Left ventricle myocardium inferior (tissue), 1 donor: ENCODE results near the gene CD3G. TPM values are rescaled to one million over a fixed set of nuclear protein-coding genes. Genes with fewer than 3 reads are reported as not detected.

Experiments
- DNase-seq: peaks from one replicate; pipeline ENCODE4 v3.0.0-alpha.2; 2020
- H3K27ac ChIP-seq: fragments of 200-600 bp; replicated peaks from 2 replicates; pipeline ENCODE4 v1.8.0; 2021
- H3K27me3 ChIP-seq: fragments of 200-600 bp; 2 replicates; pipeline ENCODE4 v1.8.0; 2021; ENCODE audit warnings: low read depth
- H3K36me3 ChIP-seq: fragments of 200-600 bp; 2 replicates; pipeline ENCODE4 v1.8.0; 2021
- H3K4me1 ChIP-seq: fragments of 200-600 bp; 2 replicates; pipeline ENCODE4 v1.8.0; 2021
- H3K4me3 ChIP-seq: fragments of 200-600 bp; 2 replicates; pipeline ENCODE4 v1.8.0; 2021; ENCODE audit warnings: mild to moderate bottlenecking, moderate library complexity
- H3K9me3 ChIP-seq: fragments of 200-600 bp; replicated peaks from 2 replicates; pipeline ENCODE4 v1.8.0; 2021
- CTCF ChIP-seq: fragments of 200-600 bp; IDR thresholded peaks from 2 replicates; pipeline ENCODE4 v1.8.0; 2021; ENCODE audit warnings: antibody characterized with exemption, mild to moderate bottlenecking, borderline replicate concordance
- intact Hi-C: fragments of 100-400 bp; cut with micrococcal nuclease; formaldehyde crosslinking; loops from one replicate; pipeline ENCODE4 v1.11.0; 2022
- total RNA-seq: library from RNA; stranded (reverse); fragmentation: NEBNext Ultra II Directional; extraction: Animal tissue kit (Norgen Biotek cat#: 25700); gene quantifications from one replicate; pipeline ENCODE4 v1.2.1, GENCODE V29; 2021
- donor health status: DM: no; HTN: yes; CAD: no; lungs with severe emphysema.

The CD3G gene
- total RNA-seq, 1 donor from 2014 or later = 0.16 TPM

DNA sequence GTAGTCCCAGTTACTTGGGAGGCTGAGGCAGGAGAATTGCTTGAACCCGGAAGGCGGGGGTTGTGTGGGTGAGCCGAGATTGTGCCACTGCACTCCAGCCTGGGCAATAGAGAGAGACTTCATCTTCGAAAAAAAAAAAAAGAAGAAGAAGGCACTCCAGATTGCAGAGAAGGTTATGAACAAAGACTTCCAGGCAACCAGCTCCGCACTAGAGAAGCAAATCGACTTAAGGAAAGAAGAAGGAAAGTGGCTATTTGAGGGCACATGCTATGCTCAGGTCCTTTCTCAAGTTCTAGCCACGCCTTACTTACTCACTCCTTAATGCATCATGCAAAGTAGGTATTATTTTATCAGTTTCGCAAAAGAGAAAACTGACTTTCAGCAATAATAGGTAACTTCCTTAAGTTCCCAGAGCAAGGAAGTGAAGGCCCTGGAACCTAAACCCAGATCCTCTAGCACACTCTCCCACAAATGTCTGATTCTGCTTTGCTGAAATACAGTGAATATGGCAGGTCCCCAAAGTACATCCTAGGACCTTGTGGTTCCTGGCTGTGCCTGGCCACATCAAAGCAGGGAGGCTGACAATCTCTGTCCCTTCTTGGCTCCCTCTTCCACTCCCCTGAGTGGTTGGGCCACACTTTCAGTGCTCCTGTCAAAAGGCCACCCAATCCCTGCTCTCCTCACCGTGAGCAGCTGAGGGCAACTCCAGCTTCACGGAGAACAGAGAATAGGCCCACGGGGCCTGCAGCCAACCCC is 25.4 kb upstream of the CD3G start:
- H3K4me1 ChIP-seq = peaks cover 23% of the 10 kb centered on the region
- no peak overlapping the region for H3K27ac ChIP-seq
- intact Hi-C loops = no loop called here
- DNase-seq = no peak
- TF ChIP-seq CTCF = no peak
- no peaks in the 10 kb centered on the region for H3K36me3 ChIP-seq
- no peaks in the 10 kb centered on the region for H3K9me3 ChIP-seq
- H3K27me3 ChIP-seq = peaks cover 19% of the 10 kb centered on the region
- no peak overlapping the region for H3K4me3 ChIP-seq

GRCh38 chr11:118319337-118319707 is 24.8 kb upstream of the CD3G start:
- no peak for TF ChIP-seq CTCF
- Histone ChIP-seq H3K4me3 (no peak overlapping the region), H3K36me3 (no peaks in the 10 kb centered on the region), H3K27me3 (peaks cover 14% of the 10 kb centered on the region), H3K4me1 (peaks cover 23% of the 10 kb centered on the region), H3K27ac (no peak overlapping the region), H3K9me3 (no peaks in the 10 kb centered on the region)
- intact Hi-C loops = no loop called here
- DNase-seq = no peak

GRCh38 chr11:118320515-118320914 is 23.6 kb upstream of the CD3G start:
- peaks cover 15% of the 10 kb centered on the region for H3K27me3 ChIP-seq
- intact Hi-C loops = no loop called here
- H3K9me3 ChIP-seq = no peaks in the 10 kb centered on the region
- no peak overlapping the region for H3K27ac ChIP-seq
- no peak overlapping the region for H3K4me3 ChIP-seq
- H3K4me1 ChIP-seq = peaks cover 16% of the 10 kb centered on the region
- DNase-seq = no peak
- no peaks in the 10 kb centered on the region for H3K36me3 ChIP-seq
- no peak for TF ChIP-seq CTCF

DNA sequence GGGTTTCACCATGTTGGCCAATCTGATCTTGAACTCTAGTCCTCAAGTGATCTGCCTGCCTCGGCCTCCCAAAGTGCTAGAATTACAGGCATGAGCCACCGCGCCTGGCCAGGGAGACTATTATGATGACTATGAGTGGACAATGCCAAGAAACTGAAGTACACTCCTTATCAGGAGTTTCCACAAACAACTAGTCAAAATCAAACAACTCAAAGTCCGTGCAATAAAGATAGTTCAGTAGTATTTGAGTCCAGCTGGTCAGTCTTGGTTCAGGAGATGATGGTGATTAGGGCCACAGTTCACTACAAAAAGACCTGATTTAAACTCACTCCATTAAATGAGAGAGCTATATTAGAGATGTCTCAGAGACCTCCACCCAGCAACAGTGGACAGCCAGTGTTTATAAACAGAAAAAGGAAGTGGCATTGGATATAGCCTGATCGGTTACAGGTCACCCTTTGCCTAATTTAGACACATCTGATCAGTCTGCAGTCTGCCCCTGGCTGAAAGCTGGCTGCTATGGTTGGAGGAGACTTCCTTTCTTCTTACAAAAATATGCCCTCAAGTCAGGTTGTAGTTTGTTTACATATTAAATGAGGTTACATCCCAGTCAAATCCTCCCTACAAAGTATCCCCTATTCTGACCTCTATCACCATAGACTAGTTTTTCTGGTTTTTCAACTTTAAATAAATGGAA is 22.6 kb upstream of the CD3G start:
- no peak for TF ChIP-seq CTCF
- no peaks in the 10 kb centered on the region for H3K36me3 ChIP-seq
- no peak overlapping the region for H3K27ac ChIP-seq
- intact Hi-C loops = no loop called here
- no peaks in the 10 kb centered on the region for H3K9me3 ChIP-seq
- H3K27me3 ChIP-seq = peaks cover 15% of the 10 kb centered on the region
- DNase-seq = no peak
- peaks cover 6% of the 10 kb centered on the region for H3K4me1 ChIP-seq
- H3K4me3 ChIP-seq = no peak overlapping the region

DNA sequence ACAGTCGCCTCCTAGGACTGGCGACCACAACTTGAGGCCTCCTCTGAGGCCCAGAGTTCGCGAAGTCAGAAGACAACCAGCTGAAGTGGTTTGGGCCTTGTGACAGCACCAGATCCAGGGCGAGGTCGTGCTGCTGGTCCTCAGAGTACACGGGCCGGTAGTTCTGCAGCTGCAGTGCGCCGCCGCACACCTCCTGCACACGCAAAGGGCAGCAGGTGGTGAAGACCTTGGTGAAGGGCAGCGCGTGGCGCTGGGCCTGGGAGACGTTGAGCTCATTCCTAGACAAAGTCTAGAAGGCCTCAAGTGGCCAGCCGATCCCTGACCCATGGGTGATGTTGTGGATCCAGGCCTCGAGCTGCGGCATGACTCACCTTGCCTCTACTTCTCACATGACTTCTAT is 21.4 kb upstream of the CD3G start:
- intact Hi-C loops = no loop called here
- Histone ChIP-seq H3K4me1 (no peaks in the 10 kb centered on the region), H3K36me3 (no peaks in the 10 kb centered on the region), H3K4me3 (no peak overlapping the region), H3K27ac (no peak overlapping the region), H3K27me3 (peaks cover 15% of the 10 kb centered on the region), H3K9me3 (no peaks in the 10 kb centered on the region)
- no peak for TF ChIP-seq CTCF
- DNase-seq = no peak
